Measurements from ENCODE around the gene CTSV. TPM values are rescaled to one million over a fixed set of nuclear protein-coding genes. Genes with fewer than 3 reads are reported as not detected.
"Not testable (repeated sequence)": the region's sequence is repeated elsewhere in the genome, so short reads cannot be mapped to it uniquely, and the experiment has no call there.

CTSV gene
- 82.2 and 85.5 TPM in 2 replicates for total RNA-seq (2021)
- long read RNA-seq, transcript CTSV-201 (8 exons, 1,546 nt) = major isoform, 328 of 346 reads
- long read RNA-seq, partial matches to known transcripts = 5 of 346 reads
- long read RNA-seq, other reads (novel, unspliced or antisense) = 13 of 346 reads

- H3K4me3 Mint-ChIP-seq = peak within 1 kb of the TSS; percentile 92 to 98
- H2AFZ ChIP-seq (ENCODE audit: low read length) = no peak within 1 kb of the TSS
- H4K20me1 ChIP-seq (ENCODE audit: control insufficient read depth, insufficient read depth, insufficient read length) = no peaks in the 10 kb centered on the region
- peaks cover 9% of the 10 kb centered on the region for H3K23me2 ChIP-seq (ENCODE audit: insufficient read length, low read depth, low read length, poor library complexity, severe bottlenecking)
- H3K36me3 Mint-ChIP-seq (ENCODE audit: insufficient read depth in 1 of 3, low read depth in 3 of 3) = peaks cover 35 to 47% (median 44%) of the 10 kb centered on the region in 3 experiments
- H2BK5ac ChIP-seq (ENCODE audit: insufficient read length, low read length) = no peak within 1 kb of the TSS
- peak within 1 kb of the TSS; percentile 58 for H3K14ac ChIP-seq (ENCODE audit: insufficient read depth, low read length)
- no CpG with 5 or more reads among the region's 80 CpGs for WGBS (ENCODE audit: extremely low coverage, insufficient read length, low lambda C conversion rate)
- peak within 1 kb of the TSS; percentile 84 to 97 (median 96) for H3K27ac Mint-ChIP-seq
- H4K5ac ChIP-seq (ENCODE audit: insufficient read length, low read depth, low read length) = no peak within 1 kb of the TSS
- TF ChIP-seq CTCF (conservative IDR thresholded peaks at IDR 0.05) = no peak
- peaks cover 0 to 4% of the 10 kb centered on the region in 2 experiments; a peak in 1 of 5 replicates for H3K9me3 Mint-ChIP-seq
- H3K27me3 ChIP-seq (ENCODE audit: insufficient read depth, low read length) = peaks cover 3% of the 10 kb centered on the region; the same call in 1 of the 2 replicates
- H3K4me1 ChIP-seq (ENCODE audit: insufficient read depth, low read length) = no peaks in the 10 kb centered on the region
- no peak within 1 kb of the TSS for H3K23ac ChIP-seq (ENCODE audit: insufficient read length, low read depth, low read length)
- H3K4me1 Mint-ChIP-seq = peaks cover 12 to 25% of the 10 kb centered on the region in 2 experiments
- H2BK20ac ChIP-seq (ENCODE audit: low read depth, low read length, poor library complexity, severe bottlenecking) = no peak within 1 kb of the TSS
- H4K8ac ChIP-seq (replicated peaks; ENCODE audit: insufficient read length, low read depth, low read length) = no peak within 1 kb of the TSS
- H3K18ac ChIP-seq (ENCODE audit: insufficient read length, low read depth, low read length) = peak within 1 kb of the TSS; percentile 78
- H3K9me3 ChIP-seq (ENCODE audit: control insufficient read depth, low read depth, low read length) = peaks cover 3% of the 10 kb centered on the region
- no peak within 1 kb of the TSS for H3T11ph ChIP-seq (ENCODE audit: low read length)
- peaks cover 28% of the 10 kb centered on the region for H3K27me3 Mint-ChIP-seq (ENCODE audit: low read depth)
- no peak within 1 kb of the TSS for H3K56ac ChIP-seq (ENCODE audit: insufficient read length, low read depth, low read length)
- H2BK15ac ChIP-seq (ENCODE audit: low read depth, low read length) = no peak within 1 kb of the TSS
- no peak within 1 kb of the TSS for H3K4ac ChIP-seq (ENCODE audit: low read depth, low read length)
- DNase-seq = peak; percentile 96
- H2BK12ac ChIP-seq (ENCODE audit: insufficient read length, low read depth, low read length) = no peak within 1 kb of the TSS
- no peak within 1 kb of the TSS for H2BK120ac ChIP-seq (ENCODE audit: low read depth, low read length, poor library complexity, severe bottlenecking)
- no peaks in the 10 kb centered on the region for H3K79me2 ChIP-seq (ENCODE audit: insufficient read depth, low read length)
- H3K9ac ChIP-seq (ENCODE audit: extremely low read depth, insufficient read length, low read length) = peak within 1 kb of the TSS; percentile 48
- peak within 1 kb of the TSS; percentile 82 for H3K4me2 ChIP-seq (ENCODE audit: insufficient read depth, insufficient read length, low read length)
- no peaks in the 10 kb centered on the region for H3K79me1 ChIP-seq (ENCODE audit: insufficient read depth, low read depth, low read length, poor library complexity, severe bottlenecking)
- H4K91ac ChIP-seq (ENCODE audit: insufficient read length, low read depth, low read length) = no peak within 1 kb of the TSS
- no peak within 1 kb of the TSS for H3K27ac ChIP-seq (ENCODE audit: insufficient read length, low read depth, low read length)
- no peak within 1 kb of the TSS for H2AK5ac ChIP-seq (ENCODE audit: insufficient read length, low read length)
Observed at GRCh38 chr9:97038611-97039513, at the start of gene CTSV. TSS of gene CTSV (minus strand) at chr9:97039142. CDS start at chr9:97038043, 1,099 bp downstream.

GRCh38 chr9:97087668-97088215, 48.8 kb upstream of the CTSV start:
- not testable (repeated sequence) for H3K4me2 ChIP-seq (ENCODE audit: insufficient read depth, insufficient read length, low read length); H2BK15ac ChIP-seq (ENCODE audit: low read depth, low read length); H4K8ac ChIP-seq (replicated peaks; ENCODE audit: insufficient read length, low read depth, low read length); H3K4me1 ChIP-seq (ENCODE audit: insufficient read depth, low read length); H3K4ac ChIP-seq (ENCODE audit: low read depth, low read length); H4K5ac ChIP-seq (ENCODE audit: insufficient read length, low read depth, low read length); H3K27ac Mint-ChIP-seq; H3K27ac ChIP-seq (ENCODE audit: insufficient read length, low read depth, low read length); H2AFZ ChIP-seq (ENCODE audit: low read length); H3K23me2 ChIP-seq (ENCODE audit: insufficient read length, low read depth, low read length, poor library complexity, severe bottlenecking); H2AK5ac ChIP-seq (ENCODE audit: insufficient read length, low read length); H4K20me1 ChIP-seq (ENCODE audit: control insufficient read depth, insufficient read depth, insufficient read length); H4K91ac ChIP-seq (ENCODE audit: insufficient read length, low read depth, low read length); H3K9me3 ChIP-seq (ENCODE audit: control insufficient read depth, low read depth, low read length); H3K4me3 Mint-ChIP-seq; H3K18ac ChIP-seq (ENCODE audit: insufficient read length, low read depth, low read length); H3K79me1 ChIP-seq (ENCODE audit: insufficient read depth, low read depth, low read length, poor library complexity, severe bottlenecking); H3K9ac ChIP-seq (ENCODE audit: extremely low read depth, insufficient read length, low read length); H2BK20ac ChIP-seq (ENCODE audit: low read depth, low read length, poor library complexity, severe bottlenecking); H3K23ac ChIP-seq (ENCODE audit: insufficient read length, low read depth, low read length); H3K27me3 ChIP-seq (ENCODE audit: insufficient read depth, low read length); H3K36me3 Mint-ChIP-seq (ENCODE audit: insufficient read depth in 1 of 3, low read depth in 3 of 3); H3K9me3 Mint-ChIP-seq; H3K14ac ChIP-seq (ENCODE audit: insufficient read depth, low read length); H2BK5ac ChIP-seq (ENCODE audit: insufficient read length, low read length); H2BK120ac ChIP-seq (ENCODE audit: low read depth, low read length, poor library complexity, severe bottlenecking); H3K79me2 ChIP-seq (ENCODE audit: insufficient read depth, low read length); H3K56ac ChIP-seq (ENCODE audit: insufficient read length, low read depth, low read length); H2BK12ac ChIP-seq (ENCODE audit: insufficient read length, low read depth, low read length); DNase-seq; H3T11ph ChIP-seq (ENCODE audit: low read length); H3K27me3 Mint-ChIP-seq (ENCODE audit: low read depth)
- no CpG with 5 or more reads among the region's 3 CpGs for WGBS (ENCODE audit: extremely low coverage, insufficient read length, low lambda C conversion rate)
- H3K4me1 Mint-ChIP-seq = peaks cover 18% of the 10 kb centered on the region in 2 experiments

Measured in H9 (cell line).